CD4-positive, alpha-beta T cell treated with Interferon gamma for 1 hour (primary cell): ENCODE results near the gene CSTB.

ENCODE experiments used
- DNase-seq: peaks from one replicate; pipeline ENCODE4 v3.0.0-alpha.2; 2020

Gene CSTB

GRCh38 chr21:43727519-43728153 is 48.5 kb downstream of the CSTB start:
- DNase-seq, result no peak

DNA sequence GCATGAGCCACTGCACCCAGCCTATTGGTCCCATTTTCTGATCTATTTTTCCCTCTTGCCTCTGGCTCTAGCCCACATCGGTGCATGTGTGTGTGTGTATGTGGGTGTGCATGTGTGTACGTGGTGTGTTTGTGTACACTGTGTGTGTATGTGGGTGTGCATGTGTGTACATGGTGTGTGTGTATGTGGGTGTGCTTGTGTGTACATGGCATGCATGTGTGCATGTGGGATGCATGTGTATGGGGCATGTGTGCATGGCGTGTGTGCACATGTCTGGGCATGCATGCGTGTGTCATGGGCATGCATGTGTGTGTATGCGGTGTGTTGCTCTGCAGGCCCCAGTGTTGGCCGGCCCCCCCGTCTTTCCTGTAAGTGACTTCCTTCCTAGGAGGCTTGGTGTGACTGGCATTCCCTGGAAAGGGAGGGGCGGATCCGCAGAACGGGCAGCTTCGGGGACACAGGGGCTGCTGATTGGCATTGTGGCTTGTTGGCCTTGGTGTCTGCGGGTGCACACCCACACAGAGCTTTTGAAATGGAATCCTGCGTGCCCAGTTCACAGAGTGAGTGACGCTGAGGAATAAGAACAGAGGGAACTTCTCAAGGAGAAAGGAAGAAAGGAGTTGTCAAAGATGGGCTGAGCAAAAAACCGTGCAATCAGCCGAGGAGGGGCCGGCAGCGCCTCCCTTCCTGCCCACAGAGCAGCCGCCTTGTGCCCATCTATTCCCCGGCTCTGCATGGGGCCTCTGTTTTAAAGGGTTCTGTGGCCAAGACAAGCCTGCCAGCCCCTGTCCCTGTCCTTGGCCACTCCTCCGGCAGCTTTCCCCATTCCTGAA is 49.2 kb downstream of the CSTB start:
- no peak for DNase-seq
